Measurements from ENCODE around the gene AKAP8L.

GRCh38 chr19:15438124-15438496 is 19.3 kb upstream of the AKAP8L start:
- TF ChIP-seq CTCF (IDR thresholded peaks at IDR 0.05; ENCODE audit: poor library complexity) (no peak), EZH2phosphoT487 (IDR thresholded peaks at IDR 0.05; ENCODE audit: low read depth, severe bottlenecking, unreplicated experiment) (no peak)

Data from hepatocyte (in vitro differentiated cells).